Liver (tissue), 9 donors: ENCODE data around the gene GFI1. TPM values are rescaled to one million over a fixed set of nuclear protein-coding genes. Genes with fewer than 3 reads are reported as not detected.

Experiments used
- DNase-seq: peaks from one replicate; pipeline ENCODE4 v3.0.0-alpha.2; 2017; ENCODE audit warnings: low spot score
- H3K27ac ChIP-seq, 2 donors: one replicate each; pipeline ENCODE4 v1.7.0; 2013; ENCODE audit warnings: inconsistent platforms in 2 of 2, low read length in 2 of 2, control low read depth in 1 of 2, low read depth in 1 of 2, mild to moderate bottlenecking in 1 of 2
- H3K27me3 ChIP-seq, 4 donors: one replicate each; pipeline versions ENCODE4 v1.6.1 to v1.7.0; 2013; ENCODE audit warnings: low read length in 3 of 4, inconsistent platforms in 1 of 4, mild to moderate bottlenecking in 1 of 4, moderate library complexity in 1 of 4; ENCODE audit not compliant: control insufficient read depth in 4 of 4, insufficient read depth in 4 of 4
- H3K36me3 ChIP-seq, 4 donors: one replicate each; pipeline versions ENCODE4 v1.6.1 to v1.7.0; 2013; ENCODE audit warnings: low read length in 3 of 4, mild to moderate bottlenecking in 3 of 4, low read depth in 1 of 4, moderate library complexity in 1 of 4; ENCODE audit not compliant: control insufficient read depth in 4 of 4, insufficient read depth in 3 of 4
- H3K4me1 ChIP-seq, 4 donors: one replicate each; pipeline versions ENCODE4 v1.6.1 to v1.7.0; 2013; ENCODE audit warnings: low read length in 3 of 4, mild to moderate bottlenecking in 3 of 4, moderate library complexity in 1 of 4; ENCODE audit not compliant: control insufficient read depth in 4 of 4, insufficient read depth in 4 of 4
- H3K4me3 ChIP-seq, 3 donors: one replicate each; pipeline versions ENCODE4 v1.6.1 to v1.7.0; 2013; ENCODE audit warnings: low read length in 3 of 3, control low read depth in 1 of 3, low read depth in 1 of 3, mild to moderate bottlenecking in 1 of 3
- H3K9ac ChIP-seq, 2 donors: one replicate each; pipeline ENCODE4 v1.7.0; 2013; ENCODE audit warnings: low read length in 2 of 2, mild to moderate bottlenecking in 2 of 2, moderate library complexity in 2 of 2, control low read depth in 1 of 2, low read depth in 1 of 2
- H3K9me3 ChIP-seq, 4 donors: one replicate each; pipeline versions ENCODE4 v1.6.1 to v1.7.0; 2013; ENCODE audit warnings: low read length in 3 of 4; ENCODE audit not compliant: control insufficient read depth in 4 of 4
- ATF3 ChIP-seq: IDR thresholded peaks from 2 replicates; pipeline ENCODE4 v1.6.1; 2016; ENCODE audit warnings: antibody characterized with exemption
- CTCF ChIP-seq: fragments of 150-350 bp; IDR thresholded peaks from 2 replicates; pipeline ENCODE4 v1.5.1; 2017; ENCODE audit warnings: improper control_type of control experiment, low read depth, low read length; ENCODE audit not compliant: missing input control
- EGR1 ChIP-seq, 2 donors: IDR thresholded peaks; 2 replicates each; pipeline ENCODE4 v1.6.1; 2016 to 2018; ENCODE audit warnings: antibody characterized with exemption in 2 of 2, low read depth in 2 of 2
- FOXA2 ChIP-seq: IDR thresholded peaks from 2 replicates; pipeline ENCODE4 v1.6.1; 2016; ENCODE audit warnings: antibody characterized with exemption
- MAX ChIP-seq: IDR thresholded peaks from 2 replicates; pipeline ENCODE4 v1.6.1; 2016; ENCODE audit warnings: antibody characterized with exemption
- NR2F2 ChIP-seq: IDR thresholded peaks from 2 replicates; pipeline ENCODE4 v1.6.1; 2016; ENCODE audit warnings: antibody characterized with exemption
- RAD21 ChIP-seq, 2 donors: IDR thresholded peaks; 2 replicates each; pipeline ENCODE4 v1.6.1; 2016; ENCODE audit warnings: antibody characterized with exemption in 2 of 2, mild to moderate bottlenecking in 2 of 2
- REST ChIP-seq: IDR thresholded peaks from 2 replicates; pipeline ENCODE4 v1.6.1; 2016; ENCODE audit warnings: antibody characterized with exemption, mild to moderate bottlenecking
- RXRA ChIP-seq, 2 donors: IDR thresholded peaks; 2 replicates each; pipeline ENCODE4 v1.6.1; 2017 to 2018; ENCODE audit warnings: antibody characterized with exemption in 2 of 2, mild to moderate bottlenecking in 1 of 2
- SP1 ChIP-seq: IDR thresholded peaks from 2 replicates; pipeline ENCODE4 v1.6.1; 2018; ENCODE audit warnings: antibody characterized with exemption, mild to moderate bottlenecking
- TAF1 ChIP-seq: conservative IDR thresholded peaks from 2 replicates; pipeline ENCODE4 v1.6.1; 2016; ENCODE audit warnings: antibody characterized with exemption, mild to moderate bottlenecking
- YY1 ChIP-seq: IDR thresholded peaks from 2 replicates; pipeline ENCODE4 v1.6.1; 2016; ENCODE audit warnings: antibody characterized with exemption, mild to moderate bottlenecking
- WGBS: extraction: QIAGEN DNeasy Blood & Tissue Kit; methylation state at CpG from one replicate; pipeline ENCODE4 v1.1.7; 2013; 5-methylcytosine and 5-hydroxymethylcytosine counted together
- polyA plus RNA-seq, 2 donors: library from polyadenylated mRNA; stranded (reverse) in 1 of 2; unstranded in 1 of 2; fragments of 200-250 nt in 1 of 2; fragments of >200 nt in 1 of 2; fragmentation: Nextera tagmentation in 1 of 2; extraction: Ambion mirVana in 1 of 2; gene quantifications; one replicate each; pipeline versions ENCODE4 v1.2.1 to v1.2.3, GENCODE V29; 2013 to 2015
- total RNA-seq, 2 donors: library from RNA; depleted of rRNA; stranded (reverse); fragments of >200 nt; gene quantifications; one replicate each; pipeline ENCODE4 v1.2.3, GENCODE V29; 2014
- donor health status: healthy.
- donor health status: healthy.
- donor health status: healthy.
- donor health status: healthy.
- donor health status: healthy.

Gene GFI1
- total and polyA plus RNA-seq, 4 donors = 0.22 to 3.9 (median 0.55) TPM

- no peak overlapping the region for H3K27ac ChIP-seq
- DNase-seq = no peak
- H3K4me3 ChIP-seq = no peak overlapping the region
- H3K27me3 ChIP-seq = no peaks in the 10 kb centered on the region
- no peak overlapping the region for H3K9ac ChIP-seq
- no peak for TF ChIP-seq MAX
- H3K36me3 ChIP-seq = no peaks in the 10 kb centered on the region
- 66% methylated on average over 3 of the region's 3 CpGs for WGBS
- H3K4me1 ChIP-seq = peaks cover 17 to 33% (median 33%) of the 10 kb centered on the region in 4 donors
- H3K9me3 ChIP-seq = no peaks in the 10 kb centered on the region
These were observed 1.7 kb upstream of the GFI1 start for GRCh38 chr1:92488416-92488815.

- TF ChIP-seq REST (no peak), RXRA (IDR thresholded peaks at IDR 0.05) (no peak), FOXA2 (no peak), SP1 (no peak), YY1 (no peak), CTCF (no peak), NR2F2 (no peak), TAF1 (no peak), EGR1 (IDR thresholded peaks at IDR 0.05; ENCODE audit: low read depth in 2 of 2) (no peak), MAX (no peak), RAD21 (IDR thresholded peaks at IDR 0.05) (no peak), ATF3 (no peak)
- Histone ChIP-seq H3K36me3 (no peaks in the 10 kb centered on the region), H3K4me3 (peak overlapping the region in 2 of 3 donors; percentile 45 to 71), H3K4me1 (peaks cover 21 to 46% (median 45%) of the 10 kb centered on the region in 4 donors), H3K27me3 (peaks cover 0 to 5% (median 2%) of the 10 kb centered on the region in 4 donors), H3K27ac (no peak overlapping the region), H3K9ac (no peak overlapping the region), H3K9me3 (no peaks in the 10 kb centered on the region)
- DNase-seq = no peak
- WGBS = 63% methylated on average over 7 of the region's 7 CpGs
These were observed 417 bp upstream of the GFI1 start for GRCh38 chr1:92487078-92487605.
